OCI-LY1 (cell line): Measurements from ENCODE around the gene AKAP8L.

Experiments used
- H2AFZ ChIP-seq: fragments of 200-600 bp; sonication (generic), shearing (Covaris generic); 2 replicates; pipeline ENCODE4 v1.6.0; 2014; ENCODE audit warnings: antibody characterized with exemption, mild to moderate bottlenecking, low read length
- H3F3A ChIP-seq: fragments of 200-600 bp; sonication (generic), shearing (Covaris generic); 2 replicates; pipeline ENCODE4 v1.6.0; 2014; ENCODE audit warnings: mild to moderate bottlenecking, antibody characterized with exemption, low read length, moderate library complexity; ENCODE audit not compliant: insufficient read depth
- H3K27ac ChIP-seq: fragments of 200-600 bp; sonication (generic); 2 replicates; pipeline ENCODE4 v1.5.1; 2014; ENCODE audit warnings: low read length, mixed run types, mild to moderate bottlenecking, low read depth; ENCODE audit not compliant: poor library complexity, severe bottlenecking
- H3K27me3 ChIP-seq: fragments of 200-600 bp; sonication (generic); 2 replicates; pipeline ENCODE4 v1.6.0; 2014; ENCODE audit warnings: antibody characterized with exemption, mild to moderate bottlenecking, low read length, moderate library complexity; ENCODE audit not compliant: insufficient read depth
- H3K36me3 ChIP-seq: fragments of 200-600 bp; sonication (generic); 2 replicates; pipeline ENCODE4 v1.6.1; 2014; ENCODE audit warnings: mild to moderate bottlenecking, antibody characterized with exemption, low read length, moderate library complexity, mixed read lengths; ENCODE audit not compliant: insufficient read depth
- H3K4me1 ChIP-seq: fragments of 200-600 bp; sonication (generic); 2 replicates; pipeline ENCODE4 v1.5.1; 2014; ENCODE audit warnings: mild to moderate bottlenecking, low read length, moderate library complexity; ENCODE audit not compliant: insufficient read depth, severe bottlenecking
- H3K4me2 ChIP-seq: fragments of 200-600 bp; sonication (generic), shearing (Covaris generic); 2 replicates; pipeline ENCODE4 v1.6.1; 2014; ENCODE audit warnings: low read length
- H3K4me3 ChIP-seq: fragments of 200-600 bp; sonication (generic); 2 replicates; pipeline ENCODE4 v1.5.1; 2014; ENCODE audit warnings: low read length, low read depth, mild to moderate bottlenecking, mixed read lengths; ENCODE audit not compliant: poor library complexity, severe bottlenecking
- H3K79me2 ChIP-seq: fragments of 200-600 bp; shearing (Covaris generic); 2 replicates; pipeline ENCODE4 v1.6.1; 2016; ENCODE audit warnings: mixed run types, low read length, mixed read lengths; ENCODE audit not compliant: insufficient read depth
- H3K9ac ChIP-seq: fragments of 200-600 bp; sonication (generic), shearing (Covaris generic); 2 replicates; pipeline ENCODE4 v1.6.1; 2014; ENCODE audit warnings: mild to moderate bottlenecking, low read length, mixed read lengths
- H3K9me2 ChIP-seq: fragments of 200-600 bp; sonication (generic), shearing (Covaris generic); 2 replicates; pipeline ENCODE4 v1.6.1; 2014; ENCODE audit warnings: low read depth, mild to moderate bottlenecking, low read length, mixed read lengths
- H3K9me3 ChIP-seq: fragments of 200-600 bp; shearing (Covaris generic); 2 replicates; pipeline ENCODE4 v1.6.1; 2014; ENCODE audit warnings: low read length, mixed read lengths
- H4K20me1 ChIP-seq: fragments of 200-600 bp; sonication (generic), shearing (Covaris generic); 2 replicates; pipeline ENCODE4 v1.6.0; 2016; ENCODE audit warnings: mild to moderate bottlenecking, low read length; ENCODE audit not compliant: insufficient read depth
- CTCF ChIP-seq: fragments of 200-600 bp; sonication (generic), shearing (Covaris generic); IDR thresholded peaks from 2 replicates; pipeline ENCODE4 v1.5.1; 2017; ENCODE audit warnings: mild to moderate bottlenecking, antibody characterized with exemption, low read length, moderate library complexity, mixed read lengths
- EZH2 ChIP-seq: fragments of 200-600 bp; sonication (generic), shearing (Covaris generic); IDR thresholded peaks from 2 replicates; pipeline ENCODE4 v1.8.0; 2017; ENCODE audit warnings: borderline replicate concordance, mixed run types, mild to moderate bottlenecking, antibody characterized with exemption, low read length, moderate library complexity, mixed read lengths

AKAP8L gene

DNA sequence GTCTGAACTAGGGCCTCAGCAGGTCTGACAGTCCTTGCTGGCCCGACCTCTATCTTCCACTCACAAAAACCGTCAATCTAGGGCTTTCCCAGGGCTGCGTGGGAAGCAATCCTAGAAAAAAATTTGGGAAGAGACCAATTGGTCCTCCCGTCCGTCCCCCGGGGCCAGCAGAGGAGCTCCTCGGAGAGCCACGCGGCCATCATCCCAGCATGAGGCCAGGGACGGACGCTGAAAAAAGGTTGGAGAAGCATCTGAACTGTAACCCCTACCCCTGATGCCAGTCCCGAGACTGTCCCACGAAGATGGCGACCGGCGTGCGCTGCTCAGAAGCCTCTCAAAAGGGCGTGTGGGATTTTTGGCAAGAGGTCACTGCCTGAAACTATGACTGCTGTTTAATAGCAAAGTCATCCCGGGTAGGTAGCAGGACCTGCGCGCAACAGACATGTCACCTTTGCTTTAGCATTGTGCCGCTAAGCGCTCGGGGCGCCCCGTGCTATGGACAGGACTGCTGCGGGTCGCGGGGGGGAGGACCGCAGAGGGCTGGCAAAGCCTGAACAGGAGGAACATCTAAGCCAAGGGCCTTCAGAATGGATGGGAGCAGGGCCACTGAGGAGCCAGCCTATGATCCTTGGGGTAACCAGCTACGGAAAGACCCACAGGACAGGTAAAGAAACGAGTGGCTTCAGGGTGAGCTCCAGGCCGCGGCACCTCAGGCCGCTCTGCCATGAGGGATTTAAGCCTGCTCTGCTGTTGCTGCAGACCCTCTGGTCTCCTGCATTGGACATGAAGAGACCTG is 49.8 kb downstream of the AKAP8L start:
- H3K4me2 ChIP-seq, result no peak overlapping the region
- no peak overlapping the region for H3K9ac ChIP-seq
- H3F3A ChIP-seq, result no peaks in the 10 kb centered on the region
- no peaks in the 10 kb centered on the region for H3K4me1 ChIP-seq
- H4K20me1 ChIP-seq, result no peaks in the 10 kb centered on the region
- H3K27me3 ChIP-seq, result no peaks in the 10 kb centered on the region
- 0 out of 2 replicates have a peak, but pooled peaks cover 3% of the 10 kb centered on the region for H3K79me2 ChIP-seq
- H3K36me3 ChIP-seq, result peaks cover 92% of the 10 kb centered on the region
- H3K9me3 ChIP-seq, result no peaks in the 10 kb centered on the region
- H3K9me2 ChIP-seq, result no peaks in the 10 kb centered on the region
- no peak overlapping the region for H3K4me3 ChIP-seq
- no peak overlapping the region for H2AFZ ChIP-seq
- TF ChIP-seq EZH2, result no peak
- H3K27ac ChIP-seq, result no peak overlapping the region

GRCh38 chr19:15368051-15368632 is 50.6 kb downstream of the AKAP8L start:
- Histone ChIP-seq H3K36me3 (peaks cover 84% of the 10 kb centered on the region), H4K20me1 (no peaks in the 10 kb centered on the region), H3K9me3 (no peaks in the 10 kb centered on the region), H3K79me2 (no peaks in the 10 kb centered on the region), H3K27ac (no peak overlapping the region), H3K27me3 (no peaks in the 10 kb centered on the region), H2AFZ (no peak overlapping the region), H3K9me2 (no peaks in the 10 kb centered on the region), H3K4me1 (no peaks in the 10 kb centered on the region), H3K9ac (no peak overlapping the region), H3K4me3 (no peak overlapping the region), H3K4me2 (no peak overlapping the region), H3F3A (no peaks in the 10 kb centered on the region)
- TF ChIP-seq CTCF (no peak), EZH2 (no peak)

GRCh38 chr19:15367439-15367838 is 51.3 kb downstream of the AKAP8L start:
- no peak overlapping the region for H3K4me2 ChIP-seq
- TF ChIP-seq EZH2 (no peak), CTCF (no peak)
- no peaks in the 10 kb centered on the region for H3K4me1 ChIP-seq
- no peak overlapping the region for H3K4me3 ChIP-seq
- H3K27me3 ChIP-seq, result no peaks in the 10 kb centered on the region
- no peak overlapping the region for H2AFZ ChIP-seq
- no peak overlapping the region for H3K9ac ChIP-seq
- no peaks in the 10 kb centered on the region for H4K20me1 ChIP-seq
- peaks cover 77% of the 10 kb centered on the region for H3K36me3 ChIP-seq
- H3F3A ChIP-seq, result no peaks in the 10 kb centered on the region
- H3K27ac ChIP-seq, result no peak overlapping the region
- no peaks in the 10 kb centered on the region for H3K9me2 ChIP-seq
- no peaks in the 10 kb centered on the region for H3K9me3 ChIP-seq
- H3K79me2 ChIP-seq, result no peaks in the 10 kb centered on the region
